A549 (cell line): Measurements from ENCODE around the gene OLFM1.

ENCODE experiments used
- CBX2 ChIP-seq: fragments of 200-600 bp; sonication (generic); IDR thresholded peaks from 2 replicates; pipeline ENCODE4 v1.6.1; 2016; ENCODE audit warnings: low read depth, mild to moderate bottlenecking, borderline replicate concordance
- CHD2 ChIP-seq: fragments of 150-350 bp; IDR thresholded peaks from 2 replicates; pipeline ENCODE4 v1.6.1; 2014; ENCODE audit warnings: low read length; ENCODE audit not compliant: partially characterized antibody
- PHF8 ChIP-seq: fragments of 200-600 bp; sonication (generic); IDR thresholded peaks from 2 replicates; pipeline ENCODE4 v1.6.1; 2016; ENCODE audit warnings: low read depth, mild to moderate bottlenecking, antibody characterized with exemption, moderate library complexity, borderline replicate concordance
- POLR2A ChIP-seq: IDR thresholded peaks from 2 replicates; pipeline ENCODE4 v1.6.1; 2012; ENCODE audit warnings: mild to moderate bottlenecking, low read length
- TF ChIP-seq, protein P1 (sequence below): fragments of >200 bp; sonication (Bioruptor Twin); formaldehyde crosslinking; IDR thresholded peaks from 3 replicates; pipeline ENCODE4 v1.5.1; 2016
- TF ChIP-seq, protein P2 (sequence below): fragments of 200-600 bp; sonication (generic); IDR thresholded peaks from 2 replicates; pipeline ENCODE4 v1.6.1; 2016; ENCODE audit warnings: antibody characterized with exemption, mild to moderate bottlenecking, moderate library complexity
- TF ChIP-seq, protein P3 (sequence below): IDR thresholded peaks from 2 replicates; pipeline ENCODE4 v1.6.1; 2012

DNA sequence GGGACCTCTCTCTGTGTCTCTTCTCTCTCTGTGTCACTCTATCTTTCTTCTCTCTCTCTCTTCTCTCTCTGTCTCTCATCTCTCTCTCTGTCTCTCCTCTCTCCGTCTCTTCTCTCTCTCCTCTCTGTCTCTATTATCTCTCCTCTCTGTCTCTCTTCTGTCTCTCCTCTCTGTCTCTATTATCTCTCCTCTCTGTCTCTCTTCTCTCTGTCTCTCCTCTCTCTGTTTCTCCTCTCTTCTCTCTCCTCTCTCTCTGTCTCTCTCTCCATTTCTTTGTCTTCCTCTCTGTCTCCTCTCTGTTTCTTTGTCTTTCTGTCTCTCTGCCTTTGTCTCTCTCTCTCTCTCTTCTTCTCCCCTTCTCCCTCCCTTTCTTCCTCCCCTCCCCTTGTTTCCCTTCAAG lies 3.2 kb upstream of the OLFM1 start:
- TF ChIP-seq POLR2A (no peak), CHD2 (no peak), CBX2 (no peak), PHF8 (no peak)
- TF ChIP-seq, protein P1, sequence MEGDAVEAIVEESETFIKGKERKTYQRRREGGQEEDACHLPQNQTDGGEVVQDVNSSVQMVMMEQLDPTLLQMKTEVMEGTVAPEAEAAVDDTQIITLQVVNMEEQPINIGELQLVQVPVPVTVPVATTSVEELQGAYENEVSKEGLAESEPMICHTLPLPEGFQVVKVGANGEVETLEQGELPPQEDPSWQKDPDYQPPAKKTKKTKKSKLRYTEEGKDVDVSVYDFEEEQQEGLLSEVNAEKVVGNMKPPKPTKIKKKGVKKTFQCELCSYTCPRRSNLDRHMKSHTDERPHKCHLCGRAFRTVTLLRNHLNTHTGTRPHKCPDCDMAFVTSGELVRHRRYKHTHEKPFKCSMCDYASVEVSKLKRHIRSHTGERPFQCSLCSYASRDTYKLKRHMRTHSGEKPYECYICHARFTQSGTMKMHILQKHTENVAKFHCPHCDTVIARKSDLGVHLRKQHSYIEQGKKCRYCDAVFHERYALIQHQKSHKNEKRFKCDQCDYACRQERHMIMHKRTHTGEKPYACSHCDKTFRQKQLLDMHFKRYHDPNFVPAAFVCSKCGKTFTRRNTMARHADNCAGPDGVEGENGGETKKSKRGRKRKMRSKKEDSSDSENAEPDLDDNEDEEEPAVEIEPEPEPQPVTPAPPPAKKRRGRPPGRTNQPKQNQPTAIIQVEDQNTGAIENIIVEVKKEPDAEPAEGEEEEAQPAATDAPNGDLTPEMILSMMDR: no peak
- TF ChIP-seq, protein P2, sequence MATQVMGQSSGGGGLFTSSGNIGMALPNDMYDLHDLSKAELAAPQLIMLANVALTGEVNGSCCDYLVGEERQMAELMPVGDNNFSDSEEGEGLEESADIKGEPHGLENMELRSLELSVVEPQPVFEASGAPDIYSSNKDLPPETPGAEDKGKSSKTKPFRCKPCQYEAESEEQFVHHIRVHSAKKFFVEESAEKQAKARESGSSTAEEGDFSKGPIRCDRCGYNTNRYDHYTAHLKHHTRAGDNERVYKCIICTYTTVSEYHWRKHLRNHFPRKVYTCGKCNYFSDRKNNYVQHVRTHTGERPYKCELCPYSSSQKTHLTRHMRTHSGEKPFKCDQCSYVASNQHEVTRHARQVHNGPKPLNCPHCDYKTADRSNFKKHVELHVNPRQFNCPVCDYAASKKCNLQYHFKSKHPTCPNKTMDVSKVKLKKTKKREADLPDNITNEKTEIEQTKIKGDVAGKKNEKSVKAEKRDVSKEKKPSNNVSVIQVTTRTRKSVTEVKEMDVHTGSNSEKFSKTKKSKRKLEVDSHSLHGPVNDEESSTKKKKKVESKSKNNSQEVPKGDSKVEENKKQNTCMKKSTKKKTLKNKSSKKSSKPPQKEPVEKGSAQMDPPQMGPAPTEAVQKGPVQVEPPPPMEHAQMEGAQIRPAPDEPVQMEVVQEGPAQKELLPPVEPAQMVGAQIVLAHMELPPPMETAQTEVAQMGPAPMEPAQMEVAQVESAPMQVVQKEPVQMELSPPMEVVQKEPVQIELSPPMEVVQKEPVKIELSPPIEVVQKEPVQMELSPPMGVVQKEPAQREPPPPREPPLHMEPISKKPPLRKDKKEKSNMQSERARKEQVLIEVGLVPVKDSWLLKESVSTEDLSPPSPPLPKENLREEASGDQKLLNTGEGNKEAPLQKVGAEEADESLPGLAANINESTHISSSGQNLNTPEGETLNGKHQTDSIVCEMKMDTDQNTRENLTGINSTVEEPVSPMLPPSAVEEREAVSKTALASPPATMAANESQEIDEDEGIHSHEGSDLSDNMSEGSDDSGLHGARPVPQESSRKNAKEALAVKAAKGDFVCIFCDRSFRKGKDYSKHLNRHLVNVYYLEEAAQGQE: no peak
- TF ChIP-seq, protein P3, sequence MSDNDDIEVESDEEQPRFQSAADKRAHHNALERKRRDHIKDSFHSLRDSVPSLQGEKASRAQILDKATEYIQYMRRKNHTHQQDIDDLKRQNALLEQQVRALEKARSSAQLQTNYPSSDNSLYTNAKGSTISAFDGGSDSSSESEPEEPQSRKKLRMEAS: no peak
